ENCODE data around the gene SNAP91.

SNAP91 gene

DNA sequence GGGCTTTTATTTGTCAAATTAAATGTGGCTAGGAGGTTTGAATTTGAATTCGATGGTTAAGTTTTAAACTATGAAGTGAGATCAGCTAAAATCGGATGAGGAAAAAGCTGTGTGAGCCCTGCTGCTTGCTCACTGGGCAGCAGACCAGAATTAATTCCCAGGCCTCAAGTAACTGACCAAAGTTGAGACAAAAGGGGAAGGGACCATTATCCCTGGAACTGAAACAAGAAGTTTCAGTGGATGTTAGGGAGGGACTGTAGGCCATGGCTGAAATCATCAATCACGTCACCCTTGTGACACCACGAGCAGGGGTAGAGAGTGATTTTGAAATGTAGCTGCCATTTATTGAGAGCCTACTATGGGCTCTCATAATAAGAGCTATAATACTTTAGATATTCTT is 203.5 kb downstream of the SNAP91 start:
- H3K9me3 ChIP-seq (ENCODE audit: control insufficient read depth, insufficient read depth, low read length): no peaks in the 10 kb centered on the region
- H3K4me1 ChIP-seq (ENCODE audit: insufficient read depth, low read length): no peaks in the 10 kb centered on the region
- no peak overlapping the region for H3K9ac ChIP-seq (ENCODE audit: low read depth, low read length)
- no peaks in the 10 kb centered on the region for H3K36me3 ChIP-seq (ENCODE audit: insufficient read depth, low read length)

All from ES-I3 (cell line).